A673 (cell line): ENCODE measurements around the gene SETD9.

Experiments used
- EZH2 ChIP-seq: fragments of 200-600 bp; sonication (generic); IDR thresholded peaks from 2 replicates; pipeline ENCODE4 v1.6.1; 2017; ENCODE audit warnings: borderline replicate concordance, low read depth, mild to moderate bottlenecking, mixed read lengths, antibody characterized with exemption, low read length; ENCODE audit not compliant: poor library complexity, severe bottlenecking
- TF ChIP-seq, protein P1 (sequence below): fragments of 300-800, 200-600 bp; sonication (generic); conservative IDR thresholded peaks from 2 replicates; pipeline ENCODE4 v1.5.1; 2017; ENCODE audit warnings: low read depth, mild to moderate bottlenecking, antibody characterized with exemption, low read length, moderate library complexity, mixed read lengths

DNA sequence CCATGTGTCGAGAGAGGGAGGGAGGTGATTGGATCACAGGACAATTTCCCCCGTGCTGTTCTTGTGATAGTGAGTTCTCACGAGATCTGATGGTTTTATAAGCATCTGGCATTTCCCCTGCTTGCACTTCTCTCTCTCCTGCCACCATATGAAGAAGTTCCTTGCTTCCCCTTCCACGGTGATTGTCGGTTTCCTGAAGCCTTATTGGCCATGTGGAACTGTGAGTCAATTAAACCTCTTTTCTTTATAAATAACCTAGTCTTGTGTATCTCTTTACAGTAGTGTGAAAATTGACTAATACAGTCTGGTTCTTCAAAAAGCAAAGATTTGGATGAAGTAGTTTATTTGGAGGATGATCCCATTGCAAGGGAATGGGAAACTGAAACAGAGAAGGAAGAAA lies 53.9 kb downstream of the SETD9 start:
- TF ChIP-seq, protein P1, sequence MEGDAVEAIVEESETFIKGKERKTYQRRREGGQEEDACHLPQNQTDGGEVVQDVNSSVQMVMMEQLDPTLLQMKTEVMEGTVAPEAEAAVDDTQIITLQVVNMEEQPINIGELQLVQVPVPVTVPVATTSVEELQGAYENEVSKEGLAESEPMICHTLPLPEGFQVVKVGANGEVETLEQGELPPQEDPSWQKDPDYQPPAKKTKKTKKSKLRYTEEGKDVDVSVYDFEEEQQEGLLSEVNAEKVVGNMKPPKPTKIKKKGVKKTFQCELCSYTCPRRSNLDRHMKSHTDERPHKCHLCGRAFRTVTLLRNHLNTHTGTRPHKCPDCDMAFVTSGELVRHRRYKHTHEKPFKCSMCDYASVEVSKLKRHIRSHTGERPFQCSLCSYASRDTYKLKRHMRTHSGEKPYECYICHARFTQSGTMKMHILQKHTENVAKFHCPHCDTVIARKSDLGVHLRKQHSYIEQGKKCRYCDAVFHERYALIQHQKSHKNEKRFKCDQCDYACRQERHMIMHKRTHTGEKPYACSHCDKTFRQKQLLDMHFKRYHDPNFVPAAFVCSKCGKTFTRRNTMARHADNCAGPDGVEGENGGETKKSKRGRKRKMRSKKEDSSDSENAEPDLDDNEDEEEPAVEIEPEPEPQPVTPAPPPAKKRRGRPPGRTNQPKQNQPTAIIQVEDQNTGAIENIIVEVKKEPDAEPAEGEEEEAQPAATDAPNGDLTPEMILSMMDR = no peak
- TF ChIP-seq EZH2 = no peak
